HEK293T (cell line): ENCODE data around the gene LRRC28.

Experiments
- CTCF ChIA-PET: fragments of 350-600 bp; formaldehyde crosslinking; extraction: SDS; loops from one replicate; lab custom pipeline; 2021; ENCODE audit warnings: antibody characterized with exemption, inconsistent platforms; lab: Yijun Ruan, JAX
- POLR2A ChIA-PET: fragments of 350-600 bp; formaldehyde crosslinking; extraction: SDS; loops from one replicate; lab custom pipeline; 2020; ENCODE audit warnings: antibody characterized with exemption, inconsistent platforms; lab: Yijun Ruan, JAX
- DNase-seq: peaks from one replicate; pipeline ENCODE4 v3.0.0; 2012; ENCODE audit warnings: mixed read lengths; ENCODE audit errors: extremely low spot score
- ARNT ChIP-seq: fragments of 450-650 bp; IDR thresholded peaks from 2 replicates; pipeline ENCODE4 v1.6.1; 2017; ENCODE audit warnings: mild to moderate bottlenecking
- BHLHE40 ChIP-seq: fragments of 450-650 bp; IDR thresholded peaks from 2 replicates; pipeline ENCODE4 v1.6.1; 2016; ENCODE audit warnings: mild to moderate bottlenecking, moderate library complexity, borderline replicate concordance
- CTBP1 ChIP-seq: fragments of 450-650 bp; IDR thresholded peaks from 2 replicates; pipeline ENCODE4 v1.6.1; 2016; ENCODE audit warnings: borderline replicate concordance
- ELF4 ChIP-seq: fragments of 450-650 bp; IDR thresholded peaks from 2 replicates; pipeline ENCODE4 v1.6.1; 2017; ENCODE audit warnings: antibody characterized with exemption
- FOXA1 ChIP-seq: fragments of 450-650 bp; IDR thresholded peaks from 2 replicates; pipeline ENCODE4 v1.6.1; 2016; ENCODE audit warnings: mild to moderate bottlenecking
- FOXK2 ChIP-seq: fragments of 450-650 bp; IDR thresholded peaks from 2 replicates; pipeline ENCODE4 v1.6.1; 2016; ENCODE audit warnings: mild to moderate bottlenecking
- FOXM1 ChIP-seq: fragments of 450-650 bp; IDR thresholded peaks from 2 replicates; pipeline ENCODE4 v1.6.1; 2017; ENCODE audit warnings: mild to moderate bottlenecking, borderline replicate concordance
- HDGF ChIP-seq: fragments of 450-650 bp; IDR thresholded peaks from 2 replicates; pipeline ENCODE4 v1.6.1; 2017; ENCODE audit warnings: antibody characterized with exemption, borderline replicate concordance
- L3MBTL2 ChIP-seq: fragments of 450-650 bp; conservative IDR thresholded peaks from 2 replicates; pipeline ENCODE4 v1.6.1; 2016; ENCODE audit warnings: mild to moderate bottlenecking
- LEF1 ChIP-seq: fragments of 450-650 bp; IDR thresholded peaks from 2 replicates; pipeline ENCODE4 v1.6.1; 2017; ENCODE audit warnings: mild to moderate bottlenecking, borderline replicate concordance
- NFRKB ChIP-seq: fragments of 450-650 bp; IDR thresholded peaks from 2 replicates; pipeline ENCODE4 v1.6.1; 2016; ENCODE audit warnings: mild to moderate bottlenecking, moderate library complexity
- SP1 ChIP-seq: fragments of 450-650 bp; IDR thresholded peaks from 2 replicates; pipeline ENCODE4 v1.6.1; 2017
- SUZ12 ChIP-seq: fragments of 450-650 bp; IDR thresholded peaks from 2 replicates; pipeline ENCODE4 v1.6.1; 2016; ENCODE audit warnings: mild to moderate bottlenecking
- TARDBP ChIP-seq: fragments of 450-650 bp; IDR thresholded peaks from 2 replicates; pipeline ENCODE4 v1.6.1; 2016
- ZNF384 ChIP-seq: fragments of 450-650 bp; IDR thresholded peaks from 2 replicates; pipeline ENCODE4 v1.6.1; 2016
- TF ChIP-seq, protein P1 (sequence below): fragments of 450-650 bp; IDR thresholded peaks from 2 replicates; pipeline ENCODE4 v1.6.1; 2016

Gene LRRC28

DNA sequence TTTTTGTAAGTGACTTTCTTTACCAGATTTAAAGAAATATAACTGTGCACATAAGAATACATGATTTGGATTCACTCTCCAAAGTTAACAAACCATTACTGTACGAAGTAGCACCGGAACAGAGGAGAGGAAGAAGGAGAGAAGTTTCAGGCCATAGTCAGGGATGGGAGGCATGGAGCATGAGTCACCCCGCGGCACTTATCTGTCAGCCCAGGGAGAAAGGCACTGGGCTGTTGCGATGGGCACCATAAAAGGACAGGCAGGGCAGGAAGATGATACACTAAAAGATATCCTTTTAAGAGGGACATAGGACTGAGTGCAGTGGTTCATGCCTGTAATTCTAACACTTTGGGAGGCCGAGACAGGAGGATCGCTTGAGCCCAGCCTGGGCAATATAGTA, 38.9 kb upstream of the LRRC28 start:
- POLR2A ChIA-PET, result no interaction called here
- DNase-seq, result no peak
- CTCF ChIA-PET, result no interaction called here
- TF ChIP-seq, protein P1, sequence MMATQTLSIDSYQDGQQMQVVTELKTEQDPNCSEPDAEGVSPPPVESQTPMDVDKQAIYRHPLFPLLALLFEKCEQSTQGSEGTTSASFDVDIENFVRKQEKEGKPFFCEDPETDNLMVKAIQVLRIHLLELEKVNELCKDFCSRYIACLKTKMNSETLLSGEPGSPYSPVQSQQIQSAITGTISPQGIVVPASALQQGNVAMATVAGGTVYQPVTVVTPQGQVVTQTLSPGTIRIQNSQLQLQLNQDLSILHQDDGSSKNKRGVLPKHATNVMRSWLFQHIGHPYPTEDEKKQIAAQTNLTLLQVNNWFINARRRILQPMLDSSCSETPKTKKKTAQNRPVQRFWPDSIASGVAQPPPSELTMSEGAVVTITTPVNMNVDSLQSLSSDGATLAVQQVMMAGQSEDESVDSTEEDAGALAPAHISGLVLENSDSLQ, result no peak
- TF ChIP-seq BHLHE40 (no peak), ELF4 (no peak), NFRKB (no peak), HDGF (no peak), L3MBTL2 (no peak), TARDBP (no peak)

DNA sequence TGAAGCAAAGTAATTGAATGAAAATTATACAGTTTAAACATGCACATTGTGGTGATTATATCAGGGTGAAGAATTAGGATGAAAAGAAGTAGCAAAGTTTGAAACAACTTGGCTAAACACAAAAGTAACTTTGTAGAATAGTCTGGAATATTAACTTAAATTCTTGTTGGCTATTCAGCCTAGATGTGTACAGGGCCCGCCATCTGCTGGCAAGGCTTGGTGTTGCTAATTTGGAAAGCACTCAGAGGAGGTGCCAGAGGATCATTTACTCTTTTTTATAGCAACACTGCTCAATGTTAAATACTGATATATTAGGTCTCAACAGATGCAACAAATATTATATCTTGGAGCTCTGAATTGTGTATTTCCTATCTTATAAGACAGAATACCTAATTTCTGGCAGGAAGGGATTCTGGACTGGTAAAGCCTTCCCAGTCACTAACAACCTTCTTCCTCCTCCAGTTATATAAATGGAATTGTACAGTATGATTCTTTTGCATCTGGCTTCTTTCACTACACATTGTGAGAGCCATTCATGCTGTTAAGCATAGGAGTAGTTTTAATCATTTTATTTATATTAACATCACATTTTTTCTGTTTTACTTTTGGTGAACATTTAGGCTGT, 38.0 kb upstream of the LRRC28 start:
- DNase-seq, result peak; percentile 73
- ChIA-PET CTCF (interaction anchor here (0.5 to 0.9 kb wide), 3 partner anchors 111 to 142 kb away, joined by 3 to 6 read pairs (median 4); no protein-coding TSS in a partner anchor), POLR2A (no interaction called here)
- no peak for TF ChIP-seq FOXM1
- TF ChIP-seq TARDBP, result no peak
- TF ChIP-seq LEF1, result no peak

DNA sequence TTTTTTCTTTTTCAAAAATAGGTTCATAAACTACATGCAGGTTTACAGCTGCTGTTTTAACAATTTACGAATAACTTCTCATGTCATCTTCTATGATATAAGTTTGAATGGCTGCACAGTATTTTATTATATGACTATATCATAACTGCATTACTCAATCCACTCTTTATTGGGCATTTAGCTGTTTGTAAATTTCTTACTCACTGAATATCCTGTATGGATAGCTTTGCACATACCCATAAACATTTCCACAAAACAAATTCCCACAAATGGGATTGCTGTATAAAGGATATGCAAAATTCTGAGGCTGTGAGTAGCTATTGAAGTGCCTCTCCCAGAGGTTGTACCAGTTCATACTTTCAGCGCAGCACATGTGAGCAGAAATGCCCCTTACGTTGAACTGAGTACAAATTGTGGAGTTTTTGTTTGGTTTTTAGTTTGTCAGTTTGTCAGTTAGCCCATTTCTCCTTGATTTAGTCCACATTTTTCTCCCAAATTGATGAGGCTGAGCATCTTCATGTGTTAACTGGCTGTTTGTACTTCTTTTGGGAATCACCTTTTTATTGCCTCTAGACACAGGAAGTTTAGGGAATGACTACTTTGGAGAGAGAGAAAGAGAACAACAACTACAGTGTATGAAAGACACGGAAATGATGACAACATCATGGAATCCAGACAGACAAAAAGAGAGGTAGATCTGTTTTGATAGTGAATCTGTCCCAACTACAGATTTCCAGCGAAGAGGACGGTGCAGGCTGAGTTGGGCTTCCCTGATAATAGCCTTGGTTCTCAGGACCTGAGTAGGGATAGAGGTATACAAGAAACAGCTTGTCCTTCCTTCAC, 26.7 kb upstream of the LRRC28 start:
- POLR2A ChIA-PET, result no interaction called here

DNA sequence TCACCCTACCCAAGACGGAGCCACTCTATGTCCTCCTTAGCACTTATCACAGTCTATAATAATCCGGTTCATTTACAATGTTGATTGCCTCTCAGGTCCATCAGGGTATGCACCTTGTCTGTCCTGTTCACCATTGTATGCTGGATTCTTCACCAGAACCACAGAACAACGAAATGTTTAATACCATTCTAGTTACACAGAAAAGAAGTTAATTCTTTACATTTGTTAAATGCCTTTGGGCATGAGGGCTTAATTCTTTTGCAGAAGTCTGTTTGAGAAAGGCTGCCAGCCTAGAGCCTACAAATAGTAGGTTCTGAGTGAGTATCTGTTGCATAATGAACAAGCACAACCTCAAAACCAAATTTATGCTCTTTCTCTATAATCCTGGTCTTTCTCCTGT, 24.5 kb upstream of the LRRC28 start:
- ChIA-PET POLR2A (no interaction called here), CTCF (no interaction called here)
- no peak for TF ChIP-seq L3MBTL2
- no peak for TF ChIP-seq FOXM1
- no peak for TF ChIP-seq SP1
- TF ChIP-seq HDGF, result no peak
- no peak for TF ChIP-seq LEF1
- no peak for TF ChIP-seq FOXK2
- TF ChIP-seq, protein P1, result no peak
- TF ChIP-seq ELF4, result no peak
- TF ChIP-seq NFRKB, result no peak
- TF ChIP-seq BHLHE40, result no peak
- no peak for TF ChIP-seq ZNF384
- no peak for TF ChIP-seq FOXA1
- no peak for TF ChIP-seq ARNT
- no peak for DNase-seq

More for the DNA sequence above, 26.7 kb upstream of the LRRC28 start:
- CTCF ChIA-PET, result no interaction called here
- TF ChIP-seq SUZ12 (no peak), ZNF384 (no peak)
- no peak for DNase-seq

DNA sequence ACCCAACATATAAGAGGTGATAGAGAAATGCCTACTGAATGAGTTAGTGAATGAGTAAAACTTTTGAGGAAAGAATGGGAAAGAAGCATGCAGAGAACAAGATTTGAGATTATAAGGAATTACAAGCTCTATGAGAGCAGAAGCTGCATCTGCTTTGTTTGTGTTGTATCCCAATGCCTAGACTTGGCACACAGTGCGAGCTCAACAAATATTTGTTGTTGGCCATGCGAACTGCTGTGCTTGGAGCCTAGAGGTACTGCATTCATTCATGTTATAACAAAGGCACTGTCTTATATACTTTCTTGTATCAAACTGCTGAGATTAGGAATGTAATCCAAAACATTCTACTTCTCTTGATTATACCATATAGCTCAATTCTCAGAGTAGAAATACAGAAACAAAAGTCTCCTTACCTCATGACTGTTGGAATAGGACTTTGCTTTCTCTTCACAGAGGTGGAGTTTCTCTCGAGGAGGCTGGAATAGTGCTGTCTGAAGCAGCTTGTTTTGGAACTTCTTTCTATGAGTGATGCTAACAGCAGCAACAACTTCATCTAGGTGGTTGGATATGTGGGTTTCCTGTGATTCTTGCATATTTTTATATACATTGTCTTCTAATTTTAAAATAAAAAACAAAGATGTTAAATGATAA, 23.0 kb upstream of the LRRC28 start:
- ChIA-PET POLR2A (no interaction called here), CTCF (no interaction called here)
- TF ChIP-seq BHLHE40 (no peak), CTBP1 (no peak), NFRKB (no peak), SP1 (no peak), FOXA1 (no peak), HDGF (no peak), FOXM1 (no peak), ZNF384 (no peak), SUZ12 (no peak), LEF1 (no peak)
- TF ChIP-seq, protein P1, result no peak
- no peak for DNase-seq

DNA sequence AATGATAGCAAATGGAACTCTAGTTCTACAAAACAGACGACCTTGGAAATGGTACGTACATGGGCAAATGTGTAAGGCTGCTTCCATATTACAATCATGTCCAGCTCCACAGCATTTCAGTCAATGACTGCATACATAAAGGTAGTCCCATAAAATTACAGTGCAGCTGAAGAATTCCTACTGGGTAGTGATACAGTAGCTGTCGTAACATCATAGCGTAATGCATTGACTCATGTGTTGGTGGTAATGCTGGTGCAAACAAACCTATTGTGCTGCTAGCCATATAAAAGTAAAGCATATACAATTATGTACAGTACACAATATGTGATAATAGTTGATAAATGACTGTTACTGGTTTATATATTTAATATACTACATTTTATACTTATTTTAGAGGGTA, 20.4 kb upstream of the LRRC28 start:
- POLR2A ChIA-PET, result no interaction called here
- CTCF ChIA-PET, result no interaction called here
- DNase-seq, result no peak
- TF ChIP-seq FOXA1 (no peak), L3MBTL2 (no peak), BHLHE40 (no peak), TARDBP (no peak), HDGF (no peak), FOXM1 (no peak), SP1 (no peak)
- TF ChIP-seq, protein P1, result no peak
